ENCODE results near the gene CUEDC1.
"Not testable (repeated sequence)": the region's sequence is repeated elsewhere in the genome, so short reads cannot be mapped to it uniquely, and the experiment has no call there.

CUEDC1 gene

GRCh38 chr17:57937492-57937891 is 17.7 kb downstream of the CUEDC1 start:
- DNase-seq = no peak

GRCh38 chr17:57935833-57936807 is 19.1 kb downstream of the CUEDC1 start:
- DNase-seq = no peak

GRCh38 chr17:57931488-57932137 is 23.6 kb downstream of the CUEDC1 start:
- no peak for DNase-seq

GRCh38 chr17:57930239-57930638 is 25.0 kb downstream of the CUEDC1 start:
- DNase-seq = no peak

- DNase-seq = no peak
These were observed 25.8 kb downstream of the CUEDC1 start for GRCh38 chr17:57929386-57929785.

GRCh38 chr17:57928928-57929327 is 26.3 kb downstream of the CUEDC1 start:
- DNase-seq = no peak

GRCh38 chr17:57927048-57927723 is 28.0 kb downstream of the CUEDC1 start:
- DNase-seq = no peak

- no peak for DNase-seq
These were observed 28.5 kb downstream of the CUEDC1 start for GRCh38 chr17:57926723-57927047.

- DNase-seq = no peak
These were observed 29.7 kb downstream of the CUEDC1 start for GRCh38 chr17:57925361-57925990.

GRCh38 chr17:57924677-57925076 is 30.5 kb downstream of the CUEDC1 start:
- DNase-seq = no peak

GRCh38 chr17:57923182-57923872 is 31.9 kb downstream of the CUEDC1 start:
- DNase-seq = no peak

- DNase-seq = not testable (repeated sequence)
These were observed 32.5 kb downstream of the CUEDC1 start for GRCh38 chr17:57922745-57923144.

GRCh38 chr17:57920916-57921703 is 34.1 kb downstream of the CUEDC1 start:
- DNase-seq = no peak

- DNase-seq = no peak
These were observed 35.3 kb downstream of the CUEDC1 start for GRCh38 chr17:57919918-57920317.

GRCh38 chr17:57918017-57918895 is 37.0 kb downstream of the CUEDC1 start:
- DNase-seq = no peak

GRCh38 chr17:57916925-57917858 is 38.0 kb downstream of the CUEDC1 start:
- DNase-seq = peak; percentile 26 to 31

- DNase-seq = no peak
These were observed 39.0 kb downstream of the CUEDC1 start for GRCh38 chr17:57915985-57916757.

GRCh38 chr17:57915544-57915943 is 39.7 kb downstream of the CUEDC1 start:
- no peak for DNase-seq
